ENCODE measurements around the gene MRPL53. TPM values are rescaled to one million over a fixed set of nuclear protein-coding genes. Genes with fewer than 3 reads are reported as not detected.

MRPL53 gene
- total RNA-seq, 1 experiment from 2014 or later, result 98.1 TPM

GRCh38 chr2:74500578-74500946, 28.1 kb upstream of the MRPL53 start:
- Histone ChIP-seq H3K36me3 (ENCODE audit: control insufficient read depth, insufficient read depth, low read length) (no peaks in the 10 kb centered on the region; the same call in 1 of the 2 replicates), H3K4me1 (ENCODE audit: control insufficient read depth, insufficient read depth, low read length) (peaks cover 50% of the 10 kb centered on the region), H3K9me3 (ENCODE audit: control insufficient read depth, insufficient read depth, low read depth, low read length) (no peaks in the 10 kb centered on the region), H3K27me3 (ENCODE audit: control insufficient read depth, insufficient read depth, low read length) (no peaks in the 10 kb centered on the region), H3K4me3 (ENCODE audit: low read depth in 2 of 2, low read length in 2 of 2) (no peak overlapping the region), H3K27ac (ENCODE audit: low read length) (peak overlapping the region; percentile 81)
- intact Hi-C loops (cut with micrococcal nuclease; ENCODE audit: unreplicated experiment), result loop anchor here (10.0 kb wide), 1 partner anchor 84 kb away; no protein-coding TSS in a partner anchor
- no TSS peak for BruUV-seq (replicated peaks)
- ChIA-PET CTCF (no interaction called here), POLR2A (interaction anchor here (0.5 to 1.5 kb wide), 3 partner anchors 11 to 42 kb away, joined by 3 to 12 read pairs (median 3); partner anchors contain the start of genes TLX2 and WBP1)
- ATAC-seq (no peak), DNase-seq (ENCODE audit: low read depth, low spot score) (no peak)
- in situ Hi-C loops (cut with HindIII; ENCODE audit: low pct_unique_long_range_greater_than_20kb, low sequenced_read_pairs), result no loop called here
- no peak for TF ChIP-seq SIN3A (IDR thresholded peaks at IDR 0.05; ENCODE audit: borderline replicate concordance, insufficient read depth, low read depth, low read length)
- TF ChIP-seq POLR2AphosphoS5 (IDR thresholded peaks at IDR 0.05; ENCODE audit: low read depth, low read length), result no peak
- no peak for TF ChIP-seq REST (IDR thresholded peaks at IDR 0.05; ENCODE audit: insufficient read depth in 1 of 2, low read depth in 2 of 2, low read length in 1 of 2)
- TF ChIP-seq CTCF (IDR thresholded peaks at IDR 0.05), result no peak
- TF ChIP-seq TCF7L2 (IDR thresholded peaks at IDR 0.05; ENCODE audit: low read depth, low read length), result no peak

DNA sequence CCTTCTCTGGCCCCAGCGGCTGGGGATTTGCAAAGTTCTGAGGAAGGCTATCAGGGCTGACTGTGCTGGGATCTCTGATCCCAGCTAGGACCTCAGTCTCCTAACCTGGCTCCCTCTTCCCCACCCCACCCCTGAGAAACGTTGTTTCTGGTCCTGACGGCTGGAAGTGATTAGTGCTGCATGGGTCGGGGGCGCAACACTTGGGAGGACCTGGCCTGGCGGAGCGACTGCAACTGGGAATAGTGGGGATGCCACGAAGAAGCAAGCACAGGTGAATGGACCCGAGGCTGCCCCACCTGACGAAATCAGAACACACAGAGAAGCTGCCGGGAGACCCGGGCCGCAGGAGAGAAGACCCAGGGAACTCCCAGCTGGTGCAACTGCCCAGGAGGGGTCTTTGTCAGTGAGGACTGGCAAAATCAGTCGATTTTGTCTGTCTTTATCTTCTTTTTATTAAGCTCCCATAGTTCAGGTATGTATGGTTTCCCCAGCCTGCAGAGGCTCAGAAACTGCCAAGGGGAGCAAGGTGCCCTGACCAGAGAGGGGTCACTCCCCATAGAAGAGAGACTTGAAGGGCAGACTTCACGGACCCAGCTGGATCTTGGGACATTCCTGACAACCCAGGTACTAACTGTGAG, 27.6 kb upstream of the MRPL53 start:
- in situ Hi-C loops (cut with HindIII; ENCODE audit: low pct_unique_long_range_greater_than_20kb, low sequenced_read_pairs) (no loop called here), intact Hi-C loops (cut with micrococcal nuclease; ENCODE audit: unreplicated experiment) (loop anchor here (10.0 kb wide), 1 partner anchor 85 kb away; no protein-coding TSS in a partner anchor)
- ChIA-PET POLR2A (interaction anchor here (0.5 to 1.5 kb wide), 3 partner anchors 11 to 42 kb away, joined by 3 to 12 read pairs (median 3); partner anchors contain the start of genes TLX2 and WBP1), CTCF (interaction anchor here (0.6 kb wide), 1 partner anchor 48 kb away, joined by 3 read pairs; no protein-coding TSS in a partner anchor)
- TF ChIP-seq TCF7L2 (IDR thresholded peaks at IDR 0.05; ENCODE audit: low read depth, low read length) (no peak), SIN3A (IDR thresholded peaks at IDR 0.05; ENCODE audit: borderline replicate concordance, insufficient read depth, low read depth, low read length) (no peak), CTCF (IDR thresholded peaks at IDR 0.05) (no peak), POLR2AphosphoS5 (IDR thresholded peaks at IDR 0.05; ENCODE audit: low read depth, low read length) (no peak; the same call in 1 of the 2 replicates), REST (IDR thresholded peaks at IDR 0.05; ENCODE audit: insufficient read depth in 1 of 2, low read depth in 2 of 2, low read length in 1 of 2) (no peak)
- no TSS peak for BruUV-seq (replicated peaks)
- ATAC-seq, result no peak
- Histone ChIP-seq H3K36me3 (ENCODE audit: control insufficient read depth, insufficient read depth, low read length) (no peaks in the 10 kb centered on the region; the same call in 1 of the 2 replicates), H3K27ac (ENCODE audit: low read length) (peak overlapping the region; percentile 81), H3K4me3 (ENCODE audit: low read depth in 2 of 2, low read length in 2 of 2) (peak overlapping the region; percentile 43 to 65), H3K27me3 (ENCODE audit: control insufficient read depth, insufficient read depth, low read length) (no peaks in the 10 kb centered on the region), H3K9me3 (ENCODE audit: control insufficient read depth, insufficient read depth, low read depth, low read length) (no peaks in the 10 kb centered on the region), H3K4me1 (ENCODE audit: control insufficient read depth, insufficient read depth, low read length) (peaks cover 45% of the 10 kb centered on the region)
- no peak for DNase-seq (ENCODE audit: low read depth, low spot score)

Measured in Panc1 (cell line).